ENCODE data around the gene UBA52. TPM values are rescaled to one million over a fixed set of nuclear protein-coding genes. Genes with fewer than 3 reads are reported as not detected.
A peak's percentile ranks its signal among the peaks of the same experiment; 100 is the strongest.

The UBA52 gene
- total and polyA plus RNA-seq, 2 of the 13 experiments (the other 11 are each of a cell fraction or from before 2014, with no cell fraction given), result 959 to 1,782 TPM

DNA sequence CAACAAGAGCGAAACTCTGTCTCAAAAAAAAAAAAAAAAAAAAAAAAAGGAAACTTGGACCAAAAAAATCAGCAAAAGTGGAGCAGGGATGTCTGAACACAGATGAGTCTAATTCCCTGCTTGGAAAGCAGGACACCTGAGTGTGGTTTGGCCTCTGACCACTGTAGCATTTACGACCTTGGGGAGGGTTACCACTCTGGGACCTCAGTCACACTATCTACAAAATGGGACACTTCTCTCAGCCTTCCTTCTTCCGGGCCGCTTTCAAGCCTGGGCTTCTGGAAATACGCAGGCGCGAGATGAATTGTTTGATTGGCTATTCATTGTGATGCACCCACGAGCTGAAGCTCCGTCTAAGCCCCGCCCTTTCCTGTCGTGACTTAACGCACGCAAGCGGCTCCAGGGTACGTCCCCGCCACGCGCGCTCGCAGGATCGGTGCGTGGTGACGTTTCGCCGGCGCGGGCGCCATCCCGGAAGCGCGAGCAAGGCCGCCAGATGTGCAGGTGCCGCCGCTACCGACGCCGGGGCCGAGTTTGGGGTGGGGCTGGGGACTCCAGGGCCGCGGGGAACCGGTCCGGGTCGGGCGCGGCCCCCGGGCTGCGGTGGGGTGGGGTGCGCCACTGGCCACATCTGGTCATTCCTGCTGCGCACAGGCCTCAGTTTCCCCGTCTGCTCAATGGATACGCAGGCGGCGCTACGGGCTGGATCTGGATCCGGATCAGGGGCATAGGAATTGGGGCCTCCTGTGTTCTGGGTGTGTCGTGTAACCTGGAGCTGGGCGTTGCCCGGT is 14.1 kb upstream of the UBA52 start, which contains the start of gene KXD1 (continued):
- TF ChIP-seq ATAD3A (CRISPR knock-in tag; IDR thresholded peaks at IDR 0.05), result no peak
- TF ChIP-seq RBM39 (IDR thresholded peaks at IDR 0.05; ENCODE audit: low read depth, low read length, poor library complexity, severe bottlenecking), result peak; percentile 72
- no peak for TF ChIP-seq ZNF850 (CRISPR knock-in tag; conservative IDR thresholded peaks at IDR 0.05)
- no peak for TF ChIP-seq ZNF230 (CRISPR knock-in tag; IDR thresholded peaks at IDR 0.05)
- TF ChIP-seq SIX1 (CRISPR knock-in tag; IDR thresholded peaks at IDR 0.05; ENCODE audit: borderline replicate concordance), result no peak
- TF ChIP-seq ESRRA (CRISPR knock-in tag; IDR thresholded peaks at IDR 0.05; ENCODE audit: low read depth), result 0 out of 2 replicates have a peak, but pooled peaks have one; percentile 56
- no peak for TF ChIP-seq ZNF260 (CRISPR knock-in tag; IDR thresholded peaks at IDR 0.05; ENCODE audit: borderline replicate concordance, low read depth)
- TF ChIP-seq, protein P1, sequence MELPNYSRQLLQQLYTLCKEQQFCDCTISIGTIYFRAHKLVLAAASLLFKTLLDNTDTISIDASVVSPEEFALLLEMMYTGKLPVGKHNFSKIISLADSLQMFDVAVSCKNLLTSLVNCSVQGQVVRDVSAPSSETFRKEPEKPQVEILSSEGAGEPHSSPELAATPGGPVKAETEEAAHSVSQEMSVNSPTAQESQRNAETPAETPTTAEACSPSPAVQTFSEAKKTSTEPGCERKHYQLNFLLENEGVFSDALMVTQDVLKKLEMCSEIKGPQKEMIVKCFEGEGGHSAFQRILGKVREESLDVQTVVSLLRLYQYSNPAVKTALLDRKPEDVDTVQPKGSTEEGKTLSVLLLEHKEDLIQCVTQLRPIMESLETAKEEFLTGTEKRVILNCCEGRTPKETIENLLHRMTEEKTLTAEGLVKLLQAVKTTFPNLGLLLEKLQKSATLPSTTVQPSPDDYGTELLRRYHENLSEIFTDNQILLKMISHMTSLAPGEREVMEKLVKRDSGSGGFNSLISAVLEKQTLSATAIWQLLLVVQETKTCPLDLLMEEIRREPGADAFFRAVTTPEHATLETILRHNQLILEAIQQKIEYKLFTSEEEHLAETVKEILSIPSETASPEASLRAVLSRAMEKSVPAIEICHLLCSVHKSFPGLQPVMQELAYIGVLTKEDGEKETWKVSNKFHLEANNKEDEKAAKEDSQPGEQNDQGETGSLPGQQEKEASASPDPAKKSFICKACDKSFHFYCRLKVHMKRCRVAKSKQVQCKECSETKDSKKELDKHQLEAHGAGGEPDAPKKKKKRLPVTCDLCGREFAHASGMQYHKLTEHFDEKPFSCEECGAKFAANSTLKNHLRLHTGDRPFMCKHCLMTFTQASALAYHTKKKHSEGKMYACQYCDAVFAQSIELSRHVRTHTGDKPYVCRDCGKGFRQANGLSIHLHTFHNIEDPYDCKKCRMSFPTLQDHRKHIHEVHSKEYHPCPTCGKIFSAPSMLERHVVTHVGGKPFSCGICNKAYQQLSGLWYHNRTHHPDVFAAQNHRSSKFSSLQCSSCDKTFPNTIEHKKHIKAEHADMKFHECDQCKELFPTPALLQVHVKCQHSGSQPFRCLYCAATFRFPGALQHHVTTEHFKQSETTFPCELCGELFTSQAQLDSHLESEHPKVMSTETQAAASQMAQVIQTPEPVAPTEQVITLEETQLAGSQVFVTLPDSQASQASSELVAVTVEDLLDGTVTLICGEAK (IDR thresholded peaks at IDR 0.05), result no peak
- TF ChIP-seq, protein P1 (CRISPR knock-in tag; IDR thresholded peaks at IDR 0.05), result no peak
- TF ChIP-seq BORCS8-MEF2B (CRISPR knock-in tag; IDR thresholded peaks at IDR 0.05), result no peak; the same call in 1 of the 2 replicates
- peak; percentile 70; the same call in 1 of the 2 replicates for TF ChIP-seq KDM5B (CRISPR knock-in tag; IDR thresholded peaks at IDR 0.05; ENCODE audit: borderline replicate concordance)
- TF ChIP-seq SUZ12 (IDR thresholded peaks at IDR 0.05; ENCODE audit: low read depth, low read length), result no peak
- no peak for TF ChIP-seq CAMTA2 (CRISPR knock-in tag; IDR thresholded peaks at IDR 0.05; ENCODE audit: borderline replicate concordance)
- no peak for TF ChIP-seq NFIC (IDR thresholded peaks at IDR 0.05; ENCODE audit: low read length)
- TF ChIP-seq ISX (CRISPR knock-in tag; conservative IDR thresholded peaks at IDR 0.05), result no peak
- 0 out of 2 replicates have a peak, but pooled peaks have one; percentile 64 for TF ChIP-seq SAFB2 (CRISPR knock-in tag; IDR thresholded peaks at IDR 0.05; ENCODE audit: borderline replicate concordance, low read depth)
- peak; percentile 41 for TF ChIP-seq AGO2 (optimal IDR thresholded peaks at IDR 0.05; ENCODE audit: low read depth, low read length)
- TF ChIP-seq NFKBIZ (CRISPR knock-in tag; IDR thresholded peaks at IDR 0.05), result no peak
- TF ChIP-seq MIXL1 (CRISPR knock-in tag; IDR thresholded peaks at IDR 0.05), result no peak
- TF ChIP-seq IKZF4 (CRISPR knock-in tag; IDR thresholded peaks at IDR 0.05; ENCODE audit: borderline replicate concordance, low read depth, not compliant biosample characterization), result peak; percentile 63
- TF ChIP-seq HMG20B (CRISPR knock-in tag; conservative IDR thresholded peaks at IDR 0.05), result no peak
- no peak for TF ChIP-seq ZNF703 (CRISPR knock-in tag; IDR thresholded peaks at IDR 0.05; ENCODE audit: borderline replicate concordance)
- no peak for TF ChIP-seq ZNF234 (CRISPR knock-in tag; conservative IDR thresholded peaks at IDR 0.05)
